MM.1S (cell line): ENCODE data around the gene CCNT2.

Experiments used
- DNase-seq: peaks from one replicate; pipeline ENCODE4 v3.0.0-alpha.2; 2015
- H2AFZ ChIP-seq: fragments of 300-600 bp; sonication (generic); 2 replicates; pipeline ENCODE4 v1.6.0; 2016; ENCODE audit warnings: antibody characterized with exemption, low read length
- H3F3A ChIP-seq: fragments of 300-600 bp; sonication (generic); 2 replicates; pipeline ENCODE4 v1.6.1; 2016; ENCODE audit warnings: mild to moderate bottlenecking, antibody characterized with exemption, low read length, moderate library complexity, mixed read lengths; ENCODE audit not compliant: insufficient read depth
- H3K27ac ChIP-seq: fragments of 300-600 bp; sonication (generic); 2 replicates; pipeline ENCODE4 v1.5.1; 2016; ENCODE audit warnings: mild to moderate bottlenecking, low read length
- H3K27me3 ChIP-seq: fragments of 300-600 bp; sonication (generic); replicated peaks from 2 replicates; pipeline ENCODE4 v1.6.0; 2016; ENCODE audit warnings: low read length; ENCODE audit not compliant: insufficient read depth
- H3K36me3 ChIP-seq: fragments of 300-600 bp; sonication (generic); replicated peaks from 2 replicates; pipeline ENCODE4 v1.6.1; 2016; ENCODE audit warnings: mild to moderate bottlenecking, low read length, mixed read lengths; ENCODE audit not compliant: insufficient read depth
- H3K4me1 ChIP-seq: fragments of 300-600 bp; sonication (generic); 2 replicates; pipeline ENCODE4 v1.6.1; 2016; ENCODE audit warnings: low read length, mixed read lengths
- H3K4me2 ChIP-seq: fragments of 300-600 bp; sonication (generic); 2 replicates; pipeline ENCODE4 v1.6.0; 2016; ENCODE audit warnings: low read depth, low read length
- H3K4me3 ChIP-seq: fragments of 300-600 bp; sonication (generic); 2 replicates; pipeline ENCODE4 v1.5.1; 2016; ENCODE audit warnings: low read length, mixed read lengths
- H3K79me2 ChIP-seq: fragments of 300-600 bp; sonication (generic); 2 replicates; pipeline ENCODE4 v1.6.1; 2016; ENCODE audit warnings: mixed run types, low read length, mixed read lengths
- H3K9ac ChIP-seq: fragments of 300-600 bp; sonication (generic); 2 replicates; pipeline ENCODE4 v1.6.1; 2016; ENCODE audit warnings: low read length, mixed read lengths
- H3K9me2 ChIP-seq: fragments of 300-600 bp; sonication (generic); replicated peaks from 2 replicates; pipeline ENCODE4 v1.6.1; 2016; ENCODE audit warnings: mild to moderate bottlenecking, low read length, mixed read lengths; ENCODE audit not compliant: insufficient read depth
- H3K9me3 ChIP-seq: fragments of 300-600 bp; sonication (generic); replicated peaks from 2 replicates; pipeline ENCODE4 v1.6.1; 2016; ENCODE audit warnings: mild to moderate bottlenecking, low read length, mixed read lengths; ENCODE audit not compliant: insufficient read depth
- H4K20me1 ChIP-seq: fragments of 300-600 bp; sonication (generic); 2 replicates; pipeline ENCODE4 v1.6.1; 2016; ENCODE audit warnings: mild to moderate bottlenecking, low read length, moderate library complexity, mixed read lengths; ENCODE audit not compliant: insufficient read depth
- EZH2 ChIP-seq: fragments of 300-600 bp; sonication (generic); optimal IDR thresholded peaks from 2 replicates; pipeline ENCODE3; 2017; ENCODE audit warnings: low read depth, mild to moderate bottlenecking, antibody characterized with exemption, low read length, mixed read lengths
- EZH2phosphoT487 ChIP-seq: fragments of 300-600 bp; sonication (generic); IDR thresholded peaks from 2 replicates; pipeline ENCODE4 v1.6.1; 2018; ENCODE audit warnings: antibody characterized with exemption, low read length
- TF ChIP-seq, protein P1 (sequence below): fragments of 300-600 bp; sonication (generic); IDR thresholded peaks from 2 replicates; pipeline ENCODE4 v1.5.1; 2016; ENCODE audit warnings: antibody characterized with exemption, low read length, mixed read lengths

CCNT2 gene

DNA sequence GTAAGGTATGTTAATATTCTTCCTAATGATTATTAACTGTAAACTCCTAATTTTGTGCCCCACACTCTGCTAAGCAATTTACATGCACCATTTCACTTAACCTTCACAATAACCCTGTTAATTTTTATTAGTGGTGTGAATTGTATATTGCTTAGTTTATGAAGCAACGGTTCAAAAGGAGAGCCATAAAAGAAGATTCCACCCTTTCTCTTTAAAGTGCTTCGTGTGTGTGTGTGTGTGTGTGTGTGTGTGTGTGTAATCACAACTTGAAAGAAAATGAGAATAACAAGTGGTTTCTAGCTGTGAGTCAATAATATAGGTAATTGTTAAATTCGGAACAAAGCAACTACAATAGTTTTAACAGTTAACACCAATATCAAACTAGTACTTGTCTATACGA lies 60.6 kb downstream of the CCNT2 start:
- TF ChIP-seq, protein P1, sequence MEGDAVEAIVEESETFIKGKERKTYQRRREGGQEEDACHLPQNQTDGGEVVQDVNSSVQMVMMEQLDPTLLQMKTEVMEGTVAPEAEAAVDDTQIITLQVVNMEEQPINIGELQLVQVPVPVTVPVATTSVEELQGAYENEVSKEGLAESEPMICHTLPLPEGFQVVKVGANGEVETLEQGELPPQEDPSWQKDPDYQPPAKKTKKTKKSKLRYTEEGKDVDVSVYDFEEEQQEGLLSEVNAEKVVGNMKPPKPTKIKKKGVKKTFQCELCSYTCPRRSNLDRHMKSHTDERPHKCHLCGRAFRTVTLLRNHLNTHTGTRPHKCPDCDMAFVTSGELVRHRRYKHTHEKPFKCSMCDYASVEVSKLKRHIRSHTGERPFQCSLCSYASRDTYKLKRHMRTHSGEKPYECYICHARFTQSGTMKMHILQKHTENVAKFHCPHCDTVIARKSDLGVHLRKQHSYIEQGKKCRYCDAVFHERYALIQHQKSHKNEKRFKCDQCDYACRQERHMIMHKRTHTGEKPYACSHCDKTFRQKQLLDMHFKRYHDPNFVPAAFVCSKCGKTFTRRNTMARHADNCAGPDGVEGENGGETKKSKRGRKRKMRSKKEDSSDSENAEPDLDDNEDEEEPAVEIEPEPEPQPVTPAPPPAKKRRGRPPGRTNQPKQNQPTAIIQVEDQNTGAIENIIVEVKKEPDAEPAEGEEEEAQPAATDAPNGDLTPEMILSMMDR, result no peak
- TF ChIP-seq EZH2 (no peak), EZH2phosphoT487 (no peak)
- H3K9me3 ChIP-seq, result peaks cover 7% of the 10 kb centered on the region; the same call in 1 of the 2 replicates
- DNase-seq, result no peak
- H3K27me3 ChIP-seq, result peaks cover 8% of the 10 kb centered on the region; the same call in 1 of the 2 replicates
- no peaks in the 10 kb centered on the region for H3K9me2 ChIP-seq
- H3K79me2 ChIP-seq, result no peaks in the 10 kb centered on the region
- H2AFZ ChIP-seq, result no peak overlapping the region
- no peak overlapping the region for H3K9ac ChIP-seq
- H3K4me2 ChIP-seq, result no peak overlapping the region
- H3K4me1 ChIP-seq, result peaks cover 29% of the 10 kb centered on the region
- no peaks in the 10 kb centered on the region for H3K36me3 ChIP-seq
- peaks cover 17% of the 10 kb centered on the region for H3F3A ChIP-seq
- H3K27ac ChIP-seq, result no peak overlapping the region
- no peaks in the 10 kb centered on the region for H4K20me1 ChIP-seq
- H3K4me3 ChIP-seq, result no peak overlapping the region

DNA sequence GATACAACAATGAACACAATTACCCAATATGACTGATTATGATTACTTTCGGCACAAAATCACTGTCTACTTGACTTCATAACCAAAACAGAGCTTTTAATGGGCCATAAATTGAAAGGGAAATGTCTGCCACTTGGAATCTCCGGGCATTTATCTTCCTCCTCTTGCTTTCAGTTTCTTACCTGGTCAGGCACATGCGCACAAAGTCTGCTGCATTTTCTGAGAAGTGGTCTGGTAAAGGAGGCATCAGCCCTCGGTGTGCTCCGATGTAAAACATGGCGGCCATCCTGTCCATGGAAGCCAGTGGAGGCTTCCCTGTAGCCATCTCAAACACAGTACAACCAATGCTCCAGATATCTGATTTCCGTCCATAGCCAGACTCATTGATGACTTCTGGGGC lies 62.0 kb downstream of the CCNT2 start:
- Histone ChIP-seq H3K4me1 (peaks cover 18% of the 10 kb centered on the region), H3K36me3 (no peaks in the 10 kb centered on the region), H3K9me3 (no peaks in the 10 kb centered on the region), H3K9me2 (no peaks in the 10 kb centered on the region), H3K4me2 (no peak overlapping the region), H3K27me3 (no peaks in the 10 kb centered on the region), H2AFZ (no peak overlapping the region), H3K79me2 (no peaks in the 10 kb centered on the region), H4K20me1 (no peaks in the 10 kb centered on the region), H3K4me3 (no peak overlapping the region), H3K9ac (no peak overlapping the region), H3K27ac (no peak overlapping the region), H3F3A (peaks cover 6% of the 10 kb centered on the region)
- TF ChIP-seq EZH2 (no peak), EZH2phosphoT487 (no peak)
- TF ChIP-seq, protein P1, result no peak
- DNase-seq, result no peak

DNA sequence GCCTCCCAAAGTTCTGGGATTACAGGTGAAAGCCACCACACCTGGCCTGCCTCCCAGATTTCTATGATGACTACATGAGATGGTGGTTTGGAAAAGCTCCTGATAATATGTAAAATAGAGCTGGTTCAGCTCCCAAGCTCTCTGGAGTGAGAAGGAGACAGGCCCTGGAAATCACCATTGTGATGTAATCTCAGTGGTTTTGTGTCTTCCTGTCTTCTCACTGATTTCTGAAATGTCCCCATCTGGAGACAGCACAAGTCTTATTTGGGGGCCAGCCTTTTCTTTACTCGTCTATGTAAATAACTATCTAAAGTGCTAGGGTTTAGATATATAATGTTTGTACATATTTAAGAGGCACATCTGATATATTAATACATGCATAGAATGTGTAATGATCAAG lies 64.0 kb downstream of the CCNT2 start:
- no peaks in the 10 kb centered on the region for H3F3A ChIP-seq
- no peaks in the 10 kb centered on the region for H3K36me3 ChIP-seq
- no peak overlapping the region for H3K27ac ChIP-seq
- H3K4me2 ChIP-seq, result no peak overlapping the region
- H3K4me1 ChIP-seq, result 0 out of 2 replicates have a peak, but pooled peaks cover 7% of the 10 kb centered on the region
- no peak for DNase-seq
- no peaks in the 10 kb centered on the region for H3K9me2 ChIP-seq
- no peak overlapping the region for H2AFZ ChIP-seq
- H3K9me3 ChIP-seq, result no peaks in the 10 kb centered on the region
- H4K20me1 ChIP-seq, result no peaks in the 10 kb centered on the region
- no peak overlapping the region for H3K9ac ChIP-seq
- no peak overlapping the region for H3K4me3 ChIP-seq
- H3K27me3 ChIP-seq, result no peaks in the 10 kb centered on the region
- no peaks in the 10 kb centered on the region for H3K79me2 ChIP-seq
- TF ChIP-seq EZH2phosphoT487, result no peak
- TF ChIP-seq, protein P1, result no peak
- TF ChIP-seq EZH2, result no peak
